SHP77 (cell line): ENCODE results near the gene TPT1.

Experiments used
- DNase-seq, 2 experiments: peaks; one replicate each; lab custom pipeline; 2025; lab: John Stamatoyannopoulos, UW

The TPT1 gene

DNA sequence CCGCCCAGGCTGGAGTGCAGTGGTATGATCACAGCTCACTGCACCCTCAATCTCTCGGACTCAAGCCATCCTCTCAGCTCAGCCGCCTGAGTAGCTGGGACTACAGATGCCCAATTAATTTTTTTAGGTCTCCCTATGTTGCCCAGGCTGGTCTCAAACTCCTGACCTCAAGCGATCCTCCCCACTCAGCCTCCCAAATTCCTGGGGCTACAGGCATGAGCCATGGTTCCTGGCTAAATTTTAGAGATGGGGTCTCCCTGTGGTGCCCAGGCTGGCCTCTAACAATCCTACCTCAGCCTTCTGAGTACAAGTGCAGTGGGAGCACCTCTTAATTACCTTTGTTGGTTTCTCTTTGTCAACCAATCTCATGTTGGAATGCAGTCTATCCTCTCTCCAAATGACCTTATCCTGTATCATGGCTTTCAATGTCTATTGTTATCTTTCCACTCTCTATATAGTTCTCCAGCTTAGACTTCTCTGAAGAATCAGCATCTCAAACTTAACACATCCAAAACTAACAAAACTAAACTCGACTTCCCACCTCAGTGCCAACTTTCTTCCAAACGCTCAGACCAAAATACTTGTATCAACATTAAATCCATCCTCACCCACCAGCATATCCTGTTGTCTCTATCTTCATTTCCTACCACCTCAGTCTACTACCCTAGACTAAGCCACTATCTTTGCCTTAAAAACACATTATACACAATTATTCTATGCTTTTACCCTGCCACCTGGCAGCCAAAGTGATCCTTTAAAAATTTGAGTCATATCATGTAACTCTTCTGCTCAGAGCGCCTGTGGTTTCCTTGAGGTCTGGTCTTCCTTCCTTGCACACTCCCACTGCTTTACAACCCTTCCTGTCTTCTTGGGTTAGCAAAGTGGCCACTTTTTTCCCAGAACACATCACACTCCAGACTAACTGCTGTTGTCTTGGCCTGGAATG, 6.7 kb downstream of the TPT1 start:
- DNase-seq = no peak

DNA sequence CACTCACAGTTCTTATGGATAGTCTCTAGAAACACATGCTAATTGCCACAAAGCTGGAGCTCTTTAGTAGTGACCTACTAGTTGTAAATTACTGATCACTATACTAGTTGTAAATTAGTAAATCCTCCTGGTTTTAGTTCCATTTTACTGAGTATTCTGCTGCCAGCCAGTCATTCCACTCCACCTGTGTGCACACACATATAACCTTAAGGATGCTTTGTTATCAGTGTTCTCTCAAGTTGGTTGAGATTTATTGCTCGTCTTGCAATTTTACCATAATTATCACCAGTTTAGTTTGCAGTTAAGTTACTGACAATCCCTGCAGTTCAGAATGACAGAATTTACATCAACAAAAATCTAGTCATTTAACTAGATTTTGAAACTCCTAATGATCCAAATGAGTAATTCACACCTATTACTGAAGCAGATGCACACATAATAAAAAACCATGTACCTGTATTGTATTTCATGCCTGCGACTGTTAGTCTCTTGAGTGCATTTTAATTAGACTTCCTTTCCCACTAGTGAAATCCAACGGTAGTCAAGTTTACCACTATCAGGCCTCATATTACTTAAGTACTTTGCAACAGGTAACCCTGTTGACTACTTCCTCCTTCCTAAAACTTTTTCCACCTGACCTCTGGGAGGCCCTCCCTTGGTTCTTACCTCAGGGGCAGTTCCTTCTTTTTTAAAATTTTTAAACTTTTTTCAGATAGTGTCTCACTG, 7.6 kb downstream of the TPT1 start:
- no peak for DNase-seq

DNA sequence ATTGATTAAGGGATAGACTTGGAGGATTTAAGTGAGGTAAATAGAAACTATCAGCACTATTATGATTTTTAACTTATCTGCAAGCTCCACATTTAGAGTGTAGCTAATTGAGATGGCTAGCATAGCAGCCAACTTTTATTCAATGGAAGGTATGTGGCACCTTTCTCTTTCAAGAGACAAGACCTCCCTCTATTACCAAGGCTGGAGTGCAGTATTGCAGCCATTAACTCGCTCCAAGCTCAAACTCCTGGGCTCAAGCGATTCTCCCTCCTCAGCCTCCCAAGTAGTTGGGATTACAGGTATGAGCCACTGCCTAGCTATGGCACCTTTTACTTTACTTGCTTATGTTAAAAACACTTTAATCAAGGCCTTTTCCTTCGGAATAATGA, 8.2 kb downstream of the TPT1 start:
- DNase-seq = no peak

DNA sequence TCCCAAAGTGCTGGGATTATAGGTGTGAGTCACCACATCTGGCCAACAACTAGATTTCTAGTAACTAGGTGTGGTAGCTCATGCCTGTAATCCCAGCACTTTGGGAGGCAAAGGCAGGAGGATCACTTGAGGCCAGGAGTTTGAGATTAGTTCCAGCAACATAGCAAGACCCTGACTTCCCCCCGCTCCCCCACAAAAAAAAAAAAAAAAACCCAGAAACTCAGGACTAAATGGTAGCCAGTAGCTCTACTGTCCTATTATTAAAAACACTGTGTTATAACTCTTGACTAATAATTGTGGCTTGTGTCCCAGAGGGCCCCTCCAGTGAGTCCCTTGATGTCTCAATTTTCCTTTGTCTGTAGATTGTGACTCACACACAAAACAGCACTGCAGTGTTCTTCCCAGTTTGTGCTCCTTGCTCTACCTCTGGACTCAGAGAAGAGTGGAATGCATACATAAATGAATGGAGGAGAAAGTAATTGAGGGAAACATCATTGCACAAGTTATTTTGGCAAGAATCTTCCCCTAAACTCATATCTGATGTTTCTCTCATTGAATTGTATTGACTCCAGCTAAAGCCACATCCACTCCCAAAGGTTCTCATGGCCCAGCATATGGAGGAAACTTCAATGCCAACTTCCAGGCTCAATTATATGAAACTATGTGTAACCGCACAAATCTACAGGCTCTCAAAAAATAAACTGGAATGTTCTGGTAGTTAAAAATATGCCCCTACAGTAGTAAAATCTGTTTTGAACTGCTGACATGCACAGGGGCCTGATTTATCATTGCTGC, 8.8 kb downstream of the TPT1 start:
- no peak for DNase-seq

DNA sequence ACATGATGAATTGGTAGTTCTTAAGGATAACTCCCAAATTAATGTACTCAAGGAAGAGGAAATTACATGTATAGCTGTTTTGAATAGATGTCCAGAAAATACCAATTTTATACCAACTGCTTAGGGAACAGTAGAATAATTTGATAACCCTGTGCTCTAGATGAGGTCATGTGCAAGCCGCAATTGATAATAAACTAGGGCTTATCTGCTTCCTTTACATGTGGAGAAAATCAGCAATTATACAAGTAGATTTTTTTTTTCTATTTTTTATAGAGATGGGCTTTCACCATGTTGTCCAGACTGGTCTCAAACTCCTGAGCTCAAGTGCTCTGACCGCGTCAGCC, 9.3 kb downstream of the TPT1 start:
- DNase-seq = no peak

DNA sequence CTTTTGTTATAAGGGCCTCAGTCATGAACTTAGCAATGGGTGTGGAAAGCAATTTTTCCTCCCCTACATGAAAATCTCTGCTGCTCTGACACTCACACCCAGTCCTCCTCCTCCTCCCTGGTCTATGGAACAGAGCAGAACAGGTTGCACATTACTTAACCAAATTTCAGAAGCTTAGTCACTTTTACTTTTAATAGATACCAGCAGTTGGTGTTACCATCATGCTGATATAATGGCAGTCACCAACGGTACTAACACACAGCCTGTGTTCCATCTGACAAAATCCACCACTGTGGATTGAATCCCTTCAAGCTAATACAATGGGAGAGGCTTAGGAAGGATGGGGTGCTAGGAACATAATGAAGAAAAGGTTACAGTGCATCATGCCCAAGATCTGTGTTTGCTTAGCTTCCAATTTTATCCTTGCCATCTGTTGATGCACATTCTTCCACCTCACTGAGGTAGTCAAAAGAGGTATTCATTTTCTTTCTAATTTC, 9.8 kb downstream of the TPT1 start:
- DNase-seq = no peak

DNA sequence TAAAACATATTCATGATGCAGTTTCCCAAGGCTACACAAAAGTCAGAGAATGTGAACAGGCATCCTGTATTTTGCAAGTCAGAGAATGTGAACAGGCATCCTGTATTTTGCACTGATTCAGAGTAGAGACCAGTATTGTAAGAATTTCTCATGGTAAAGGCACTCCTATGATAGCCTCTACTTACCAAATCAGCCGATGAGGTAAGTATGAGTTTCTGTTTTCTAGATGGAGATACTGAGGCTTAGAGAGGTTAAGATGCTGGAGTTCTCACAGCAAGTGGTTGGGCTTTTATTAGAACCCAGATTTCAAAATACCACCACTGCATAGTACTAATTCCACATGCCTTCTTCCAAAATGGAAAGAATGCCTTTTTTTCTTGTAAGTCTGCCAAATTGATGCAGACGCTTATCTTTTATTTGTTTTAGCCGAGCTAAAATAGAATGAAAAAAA, 12.3 kb downstream of the TPT1 start:
- no peak for DNase-seq

DNA sequence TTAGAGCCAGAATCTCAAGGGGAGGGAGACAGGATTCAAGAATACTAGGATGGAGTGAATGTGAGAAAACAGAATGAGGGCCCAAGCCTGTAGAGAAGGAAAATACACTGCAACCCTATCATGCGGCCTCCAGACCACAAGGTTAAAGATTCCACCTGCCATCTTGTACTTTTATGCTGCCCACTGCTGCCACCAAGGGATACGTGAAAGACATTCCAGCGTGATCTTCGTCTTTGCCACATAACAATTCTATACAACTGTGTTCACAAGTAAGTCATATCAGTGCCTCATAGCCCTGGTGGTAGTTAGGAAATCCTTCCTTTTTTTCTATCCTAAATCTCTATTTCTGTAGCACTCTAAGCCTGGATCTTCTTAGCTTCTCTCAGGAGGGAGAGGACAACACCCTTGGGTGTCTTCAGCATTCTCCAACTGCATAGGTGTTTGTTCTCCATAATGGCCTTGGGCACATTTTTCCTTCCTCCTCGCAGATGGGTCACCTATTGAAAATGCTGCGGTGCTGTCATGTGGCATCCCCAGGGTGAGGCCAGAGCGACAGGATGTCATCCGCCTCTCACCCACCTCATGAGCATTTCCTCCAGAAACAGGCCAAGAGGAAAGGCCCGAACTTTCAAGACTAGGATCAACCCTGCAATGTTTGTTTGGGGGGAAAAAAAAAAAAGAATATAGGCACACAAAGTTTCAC, 13.6 kb downstream of the TPT1 start:
- DNase-seq = no peak

DNA sequence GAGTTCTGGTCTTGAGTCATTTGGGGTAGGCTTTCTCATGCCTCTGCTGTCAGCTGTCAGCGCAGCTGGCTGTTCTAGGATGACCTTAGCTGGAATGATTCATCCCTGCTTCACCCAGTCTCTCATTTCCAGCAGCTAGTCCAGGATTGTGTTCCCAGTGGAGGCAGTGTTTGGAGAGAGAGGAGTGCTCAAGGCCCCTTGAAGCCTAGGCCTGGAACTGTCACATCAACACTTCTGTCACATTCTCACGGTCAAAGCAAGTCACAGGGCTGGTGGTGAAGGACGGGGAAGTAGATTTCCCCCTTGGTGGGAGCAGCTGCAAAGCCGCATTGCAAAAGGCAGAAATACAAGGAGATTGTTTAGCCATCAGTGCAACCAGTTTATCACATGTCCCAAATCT, 15.2 kb downstream of the TPT1 start:
- DNase-seq = peak in 1 of 2 experiments; percentile 33

DNA sequence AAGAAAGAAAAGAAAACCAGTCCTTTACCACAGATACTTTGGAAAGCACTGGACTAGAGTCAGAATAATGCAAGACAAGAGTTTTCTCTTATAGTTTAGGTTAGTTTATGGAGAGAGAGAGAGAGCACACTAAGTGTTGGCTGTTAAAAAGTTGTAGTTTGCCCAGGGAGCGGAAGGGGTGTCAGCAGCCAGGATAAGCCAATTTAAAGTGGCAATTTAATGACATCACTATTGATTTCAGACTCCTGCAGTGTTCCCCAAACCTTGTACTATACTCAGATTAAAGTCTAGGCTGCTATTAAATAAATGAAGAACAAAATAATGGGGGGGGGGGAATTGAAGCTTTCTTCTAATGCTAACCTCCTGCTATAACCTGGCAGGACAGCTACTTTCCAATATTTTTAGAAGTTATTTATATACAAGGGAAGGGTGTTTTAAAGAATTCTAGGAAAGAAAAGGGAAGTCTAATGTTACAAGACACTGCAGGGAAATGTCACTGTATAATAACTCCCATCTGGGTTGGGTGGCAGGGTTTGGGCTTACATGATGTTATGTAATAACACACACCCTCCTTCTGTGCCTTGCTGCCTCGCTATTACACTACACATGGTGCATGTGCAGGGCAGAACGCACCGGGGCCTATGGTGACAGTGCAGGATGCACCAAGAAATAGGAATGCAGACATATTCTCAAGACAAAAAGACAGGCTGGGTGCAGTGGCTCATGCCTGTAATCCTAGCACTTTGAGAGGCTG, 19.9 kb downstream of the TPT1 start:
- DNase-seq = no peak

DNA sequence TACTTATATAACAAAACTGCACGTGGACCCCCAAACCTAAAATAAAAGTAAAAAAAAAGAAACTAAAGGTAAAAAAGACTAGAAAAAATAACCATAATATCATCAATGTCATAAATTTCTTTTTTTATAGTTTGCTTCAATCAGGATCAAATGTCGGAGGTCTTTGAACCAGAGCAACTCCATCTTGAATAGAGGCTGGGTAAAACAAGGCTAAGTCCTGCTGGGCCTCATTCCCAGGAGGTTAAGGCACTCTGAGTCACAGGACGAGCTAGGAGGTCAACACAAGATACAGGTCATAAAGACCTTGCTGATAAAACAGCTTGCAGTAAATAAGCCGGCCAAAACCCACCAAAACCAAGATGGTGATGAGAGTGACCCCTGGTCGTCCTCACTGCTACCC, 24.0 kb downstream of the TPT1 start:
- DNase-seq = no peak

DNA sequence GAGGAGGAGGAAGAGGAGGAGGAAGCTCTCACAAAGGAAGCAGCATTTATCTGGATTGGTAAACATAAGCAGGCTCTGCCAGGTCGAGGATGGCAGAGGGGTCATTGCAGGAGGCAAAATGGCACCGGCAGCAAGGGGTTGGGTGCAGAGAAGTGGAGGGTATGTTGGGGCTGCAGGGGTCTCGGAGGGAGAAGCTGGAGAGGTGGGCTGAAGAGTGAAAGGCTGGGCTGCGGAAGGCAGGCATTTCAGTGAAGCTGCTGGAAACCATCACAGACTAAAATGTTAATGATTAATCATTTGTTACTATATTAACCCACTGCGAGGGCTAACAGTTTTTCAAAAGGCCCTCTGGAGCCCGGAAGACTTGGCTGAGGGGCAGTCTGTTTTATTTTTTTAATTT, 24.6 kb downstream of the TPT1 start:
- no peak for DNase-seq

DNA sequence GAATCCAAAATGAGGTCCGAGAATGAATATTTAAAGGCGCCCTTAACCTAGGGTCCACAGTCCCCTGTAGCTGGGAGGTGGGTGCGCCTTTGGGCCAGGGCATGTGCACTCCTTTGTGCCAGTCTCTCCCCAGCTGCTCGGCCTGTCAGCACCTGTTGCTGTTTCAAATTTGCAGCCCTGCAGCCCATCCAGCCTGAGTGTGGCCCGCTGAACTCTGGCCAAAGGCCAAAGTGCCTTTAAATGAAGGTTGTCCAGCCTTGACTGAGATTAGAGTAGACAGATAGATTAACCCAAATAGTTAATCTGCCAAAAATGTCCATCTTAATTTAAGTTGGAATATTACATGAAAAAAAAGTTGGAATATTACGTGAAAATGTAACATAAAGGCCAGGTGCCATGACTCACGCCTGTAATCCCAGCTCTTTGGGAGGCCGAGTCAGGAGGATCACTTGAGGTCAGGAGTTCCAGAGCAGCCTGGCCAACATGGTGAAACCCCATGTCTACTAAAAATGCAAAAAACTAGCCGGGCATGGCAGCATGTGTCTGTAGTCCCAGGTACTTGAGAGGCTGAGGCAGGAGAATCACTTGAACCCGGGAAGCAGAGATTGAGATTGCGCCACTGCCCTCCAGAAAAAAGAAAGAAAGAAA, 25.3 kb downstream of the TPT1 start:
- DNase-seq = peak in 1 of 2 experiments; percentile 29

DNA sequence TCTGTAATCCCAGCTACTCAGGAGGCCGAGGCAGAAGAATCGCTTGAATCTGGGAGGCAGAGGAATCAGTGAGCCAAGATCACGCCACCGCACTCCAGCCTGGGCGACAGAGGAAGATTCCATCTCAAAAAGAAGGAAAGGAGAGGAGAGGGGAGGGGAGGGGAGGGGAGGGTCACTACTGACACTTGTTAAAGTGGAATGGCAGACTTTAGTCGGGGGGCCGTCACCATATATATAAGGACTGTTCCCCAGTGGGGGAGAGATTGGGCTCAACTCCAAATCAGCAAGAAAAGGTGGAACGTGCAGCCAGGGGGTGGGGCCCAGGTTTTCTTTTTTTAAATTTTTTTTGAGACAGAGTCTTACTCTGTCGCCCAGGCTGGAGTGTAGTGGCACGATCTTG, 26.2 kb downstream of the TPT1 start:
- no peak for DNase-seq

DNA sequence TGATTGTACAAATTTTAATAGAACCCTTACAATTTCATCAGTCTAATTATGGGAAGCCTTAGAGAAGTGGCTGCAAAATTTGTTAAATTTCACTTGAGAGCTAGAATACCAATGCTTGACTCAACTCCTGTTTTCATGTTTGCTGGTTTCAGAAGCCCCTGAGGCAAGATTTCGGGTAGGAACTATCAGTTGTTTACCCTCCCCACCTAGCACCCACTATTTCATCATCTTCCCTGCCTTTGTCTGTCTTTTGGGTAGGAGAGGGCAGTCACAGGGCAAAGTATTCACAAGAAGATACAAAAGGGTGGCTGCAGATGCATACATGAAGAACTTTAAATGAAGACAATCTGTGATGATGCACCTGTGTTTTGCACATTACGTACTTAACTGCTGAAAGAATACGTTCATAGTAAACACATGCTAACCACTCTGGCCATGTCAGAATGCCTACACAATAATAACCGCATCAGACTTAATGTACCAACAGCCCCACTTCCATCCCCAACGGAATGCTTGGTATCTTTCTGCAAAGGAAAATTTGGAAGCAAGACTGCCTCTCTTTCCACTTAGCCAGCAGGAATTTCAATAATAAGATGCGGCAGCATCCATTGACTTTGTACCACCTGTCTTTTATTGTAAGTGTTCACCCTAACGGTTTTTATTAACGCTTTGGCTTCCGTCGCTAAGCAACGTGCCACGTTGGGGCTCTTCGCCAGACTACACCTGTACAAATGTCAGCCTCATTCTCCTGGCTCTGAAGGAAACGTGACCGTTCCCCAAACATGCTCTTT, 30.4 kb downstream of the TPT1 start:
- no peak for DNase-seq

DNA sequence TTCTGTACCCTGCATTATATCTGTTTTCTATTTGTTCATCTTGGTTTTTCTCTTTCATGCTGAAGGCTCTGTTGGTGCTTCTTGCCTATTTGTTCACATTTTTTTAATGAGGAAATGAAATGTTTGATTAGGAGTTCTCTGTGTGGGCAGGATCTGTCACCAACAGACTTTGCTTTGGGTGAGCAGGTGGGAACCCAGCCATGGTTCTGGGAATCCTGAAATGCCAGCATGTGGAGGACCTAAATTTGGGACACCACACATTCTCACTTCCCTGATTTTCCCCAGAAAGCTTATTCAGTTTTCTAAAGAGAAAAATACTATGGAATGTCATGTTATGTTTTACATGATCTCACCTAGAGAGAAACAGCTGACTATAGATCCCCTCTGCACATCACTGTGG, 34.0 kb downstream of the TPT1 start:
- no peak for DNase-seq

DNA sequence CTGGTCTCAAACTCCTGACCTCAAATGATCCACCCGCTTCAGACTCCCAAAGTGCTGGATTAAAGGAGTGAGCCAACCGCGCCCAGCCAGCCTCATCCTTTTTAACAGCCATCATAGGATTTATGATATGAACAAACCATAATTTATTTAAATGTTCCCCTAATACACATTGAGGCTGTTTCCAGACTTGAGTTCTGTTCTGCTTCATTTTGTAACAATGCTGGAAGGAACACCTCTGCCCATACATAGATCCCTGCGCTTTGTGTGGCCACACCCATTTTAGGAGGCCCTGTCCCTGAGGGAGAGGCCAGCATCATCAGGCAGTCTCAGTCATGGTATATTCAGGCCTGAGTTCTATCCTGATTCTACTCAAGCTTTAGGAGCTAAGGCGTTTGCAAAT, 35.9 kb downstream of the TPT1 start:
- DNase-seq = no peak

DNA sequence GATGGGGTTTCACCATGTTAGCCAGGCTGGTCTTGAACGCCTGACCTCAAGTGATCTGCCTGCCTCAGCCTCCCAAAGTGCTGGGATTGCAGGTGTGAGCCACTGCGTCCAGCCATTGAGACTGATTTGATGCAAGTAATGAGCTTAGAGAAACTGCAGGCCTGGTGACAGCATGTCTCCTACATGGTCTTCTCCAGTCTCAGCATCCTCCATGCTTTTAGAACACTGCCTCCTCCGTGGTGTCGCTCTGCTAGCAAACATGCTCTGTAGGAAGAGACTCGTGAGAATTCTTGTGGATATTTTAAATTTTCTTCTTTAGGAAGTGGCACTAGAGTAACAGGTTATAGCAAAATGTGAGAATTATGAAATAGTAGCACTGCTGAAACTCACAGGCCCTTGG, 37.1 kb downstream of the TPT1 start:
- DNase-seq = no peak

DNA sequence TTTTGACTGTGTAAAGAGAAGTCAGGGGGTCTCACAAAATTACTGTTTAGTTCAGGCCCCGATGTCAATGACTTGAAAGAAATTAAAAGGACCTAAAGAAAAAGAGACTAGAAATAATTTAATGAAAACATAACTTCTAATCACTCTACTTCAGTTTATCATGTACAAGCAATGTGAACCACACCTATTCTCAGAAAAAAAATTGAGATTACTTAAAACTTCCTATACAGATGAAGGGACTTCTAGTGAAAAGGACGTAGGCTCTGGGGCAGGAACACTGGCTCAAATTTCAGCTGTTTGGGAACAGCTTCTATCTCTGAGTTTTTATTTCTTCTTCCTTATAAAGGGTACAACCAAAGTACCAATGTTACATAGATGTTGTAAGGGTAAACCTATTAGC, 38.0 kb downstream of the TPT1 start:
- no peak for DNase-seq

DNA sequence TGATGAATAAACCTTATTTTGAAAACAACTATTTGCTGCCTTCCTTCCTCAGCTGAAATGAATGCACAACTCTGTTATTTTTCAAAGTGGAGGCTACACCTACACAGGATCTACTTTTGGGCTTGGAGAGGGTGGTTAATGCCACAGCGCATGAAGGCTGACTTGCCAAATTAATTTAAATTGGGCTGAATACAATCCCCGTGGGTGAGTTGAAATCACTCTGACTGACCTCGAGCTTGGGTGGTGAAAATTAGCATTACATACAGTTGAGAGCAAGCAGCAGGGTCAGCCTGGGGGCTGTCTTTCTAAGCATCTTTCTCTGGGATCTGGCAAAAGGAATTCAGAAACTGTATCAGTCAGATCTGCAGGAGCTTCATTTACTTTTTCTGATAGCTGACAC, 38.5 kb downstream of the TPT1 start:
- no peak for DNase-seq
